IMR-90 (cell line): ENCODE results near the gene ALDOC. TPM values are rescaled to one million over a fixed set of nuclear protein-coding genes. Genes with fewer than 3 reads are reported as not detected.

Experiments
- ATAC-seq: fragments of 200-7000 bp; cut with Tn5 transposase; 2 replicates; pipeline ENCODE4 v1.9.1; 2020; ENCODE audit warnings: low read depth, mild to moderate bottlenecking, moderate library complexity
- BruUV-seq: library from RNA; stranded (reverse); fragments of 400-500 nt; replicated peaks from 2 replicates; lab custom pipeline; 2021; lab: Mats Ljungman, UMichigan
- CTCF ChIA-PET: fragments of 300-600 bp; formaldehyde crosslinking; extraction: SDS; loops from one replicate; lab custom pipeline; 2021; ENCODE audit warnings: antibody characterized with exemption; lab: Yijun Ruan, JAX
- POLR2A ChIA-PET: fragments of 300-600 bp; sonication (Branson Sonifier 250); formaldehyde crosslinking; loops from one replicate; lab custom pipeline; 2022; ENCODE audit warnings: antibody characterized with exemption; ENCODE audit not compliant: unreplicated experiment; lab: Charles Lee
- DNase-seq: peaks from one replicate; pipeline ENCODE4 v3.0.0; 2013
- H2AFZ ChIP-seq: replicated peaks from 2 replicates; pipeline ENCODE3; 2013; ENCODE audit warnings: low read length, mild to moderate bottlenecking; ENCODE audit not compliant: poor library complexity
- H2AK5ac ChIP-seq: 2 replicates; pipeline ENCODE4 v1.6.1; 2013; ENCODE audit warnings: low read depth, low read length, inconsistent platforms
- H2AK9ac ChIP-seq: replicated peaks from 2 replicates; pipeline ENCODE3; 2013; ENCODE audit warnings: mild to moderate bottlenecking, low read depth, low read length, moderate library complexity; ENCODE audit not compliant: poor library complexity
- H2BK120ac ChIP-seq: 2 replicates; pipeline ENCODE4 v1.6.1; 2013; ENCODE audit warnings: low read depth, low read length, inconsistent platforms
- H2BK15ac ChIP-seq: 3 replicates; pipeline ENCODE4 v1.6.1; 2013; ENCODE audit warnings: low read depth, low read length, inconsistent platforms
- H2BK20ac ChIP-seq: 2 replicates; pipeline ENCODE4 v1.6.1; 2013; ENCODE audit warnings: low read depth, mild to moderate bottlenecking, inconsistent platforms, low read length, moderate library complexity
- H2BK5ac ChIP-seq: 2 replicates; pipeline ENCODE4 v1.6.1; 2013; ENCODE audit warnings: mild to moderate bottlenecking, low read depth, low read length, inconsistent platforms; ENCODE audit not compliant: poor library complexity, severe bottlenecking
- H3K14ac ChIP-seq: replicated peaks from 2 replicates; pipeline ENCODE4 v1.6.1; 2013; ENCODE audit warnings: low read depth, low read length, inconsistent platforms
- H3K18ac ChIP-seq: 2 replicates; pipeline ENCODE4 v1.6.1; 2013; ENCODE audit warnings: low read depth, low read length, control low read depth
- H3K23ac ChIP-seq: 2 replicates; pipeline ENCODE4 v1.6.1; 2013; ENCODE audit warnings: low read depth, low read length, inconsistent platforms
- H3K27ac ChIP-seq: 2 replicates; pipeline ENCODE4 v1.5.1; 2013; ENCODE audit warnings: mild to moderate bottlenecking, control low read depth, low read length; ENCODE audit not compliant: insufficient read depth
- H3K27me3 ChIP-seq: 2 replicates; pipeline ENCODE4 v1.6.1; 2013; ENCODE audit warnings: low read length; ENCODE audit not compliant: control insufficient read depth, insufficient read depth
- H3K36me3 ChIP-seq: 2 replicates; pipeline ENCODE4 v1.6.1; 2013; ENCODE audit warnings: low read length, mixed read lengths; ENCODE audit not compliant: control insufficient read depth, insufficient read depth
- H3K4ac ChIP-seq: 2 replicates; pipeline ENCODE4 v1.6.1; 2013; ENCODE audit warnings: low read depth, low read length, inconsistent platforms
- H3K4me1 ChIP-seq: 2 replicates; pipeline ENCODE4 v1.6.1; 2013; ENCODE audit warnings: low read length, mixed read lengths; ENCODE audit not compliant: control insufficient read depth, insufficient read depth
- H3K4me2 ChIP-seq: 2 replicates; pipeline ENCODE4 v1.6.1; 2013; ENCODE audit warnings: low read depth, mild to moderate bottlenecking, control low read depth, low read length, moderate library complexity
- H3K4me3 ChIP-seq: 2 replicates; pipeline ENCODE4 v1.5.1; 2013; ENCODE audit warnings: low read depth, mild to moderate bottlenecking, control low read depth, low read length, moderate library complexity; ENCODE audit not compliant: insufficient read depth
- H3K56ac ChIP-seq: 2 replicates; pipeline ENCODE4 v1.6.1; 2013; ENCODE audit warnings: low read length, inconsistent platforms; ENCODE audit not compliant: insufficient read depth; ENCODE audit errors: extremely low read depth
- H3K79me1 ChIP-seq, 2 experiments: 2 replicates each; pipeline ENCODE4 v1.6.1; 2013; ENCODE audit warnings: low read length in 2 of 2, inconsistent platforms in 1 of 2, low read depth in 1 of 2
- H3K9ac ChIP-seq: 2 replicates; pipeline ENCODE4 v1.6.1; 2013; ENCODE audit warnings: low read depth, low read length, control low read depth
- H3K9me1 ChIP-seq: 2 replicates; pipeline ENCODE4 v1.6.1; 2013; ENCODE audit warnings: low read length, inconsistent platforms; ENCODE audit not compliant: insufficient read depth
- H3K9me3 ChIP-seq: 2 replicates; pipeline ENCODE4 v1.6.1; 2013; ENCODE audit warnings: low read length; ENCODE audit not compliant: control insufficient read depth, insufficient read depth
- H4K20me1 ChIP-seq: 2 replicates; pipeline ENCODE4 v1.6.1; 2013; ENCODE audit warnings: low read length, inconsistent platforms; ENCODE audit not compliant: insufficient read depth
- H4K5ac ChIP-seq: 2 replicates; pipeline ENCODE4 v1.6.1; 2013; ENCODE audit warnings: mild to moderate bottlenecking, low read depth, low read length, control low read depth
- H4K8ac ChIP-seq, 2 experiments: 2 replicates each; pipeline ENCODE4 v1.6.1; 2013; ENCODE audit warnings: low read depth in 2 of 2, low read length in 2 of 2, control low read depth in 1 of 2, inconsistent platforms in 1 of 2
- H4K91ac ChIP-seq: 2 replicates; pipeline ENCODE4 v1.6.1; 2013; ENCODE audit warnings: low read depth, low read length, inconsistent platforms; ENCODE audit not compliant: insufficient read depth
- ELK1 ChIP-seq: fragments of 150-350 bp; IDR thresholded peaks from 2 replicates; pipeline ENCODE4 v1.6.1; 2016; ENCODE audit warnings: low read depth, mild to moderate bottlenecking, low read length, moderate library complexity, borderline replicate concordance
- RAD21 ChIP-seq: IDR thresholded peaks from 2 replicates; pipeline ENCODE4 v1.6.1; 2012; ENCODE audit warnings: low read length, improper control_type of control experiment
- RFX5 ChIP-seq: IDR thresholded peaks from 2 replicates; pipeline ENCODE4 v1.8.0; 2012; ENCODE audit warnings: low read depth, mild to moderate bottlenecking, low read length, moderate library complexity
- WGBS, 2 experiments: methylation state at CpG; one replicate each; pipeline versions ENCODE4 v1.1.5 to v1.1.7; 2013; ENCODE audit warnings: missing lambda C conversion rate in 2 of 2; ENCODE audit not compliant: insufficient read length in 1 of 2; ENCODE audit errors: extremely low coverage in 2 of 2; 5-methylcytosine and 5-hydroxymethylcytosine counted together
- dilution Hi-C: fragments of 300-500 bp; cut with HindIII; formaldehyde crosslinking; loops from one replicate; pipeline ENCODE4 v1.14.3; 2018; ENCODE audit warnings: low sequenced_read_pairs; ENCODE audit not compliant: unreplicated experiment
- in situ Hi-C: fragments of 300-500 bp; cut with MboI; formaldehyde crosslinking; loops from 3 replicates; pipeline ENCODE4 v1.14.3; 2019; ENCODE audit warnings: low sequenced_read_pairs, inconsistent platforms, mixed read lengths
- intact Hi-C: fragments of 100-400 bp; cut with micrococcal nuclease; formaldehyde crosslinking; loops from 2 replicates; pipeline ENCODE4 v1.10.0; 2022
- polyA plus RNA-seq, 3 experiments: library from polyadenylated mRNA; depleted of rRNA; stranded (reverse); fragments of >200 nt; gene quantifications; 2 replicates each; pipeline ENCODE4 v1.2.3, GENCODE V29; 2012; ENCODE audit warnings: low replicate concordance in 1 of 3
- total RNA-seq: library from RNA; depleted of rRNA; stranded (reverse); fragments of >200 nt; gene quantifications from 2 replicates; pipeline ENCODE4 v1.2.3, GENCODE V29; 2012

The ALDOC gene
- total and polyA plus RNA-seq, 2 of the 4 experiments (the other 2 are of a cell fraction): 47.0 to 69.7 TPM

- H3K4me1 ChIP-seq: peaks cover 6% of the 10 kb centered on the region
- H2AK9ac ChIP-seq: no peak overlapping the region
- no peak overlapping the region for H3K4me2 ChIP-seq
- H3K27ac ChIP-seq: no peak overlapping the region
- peaks cover 13% of the 10 kb centered on the region for H4K20me1 ChIP-seq
- in situ Hi-C loops (no loop called here), intact Hi-C loops (no loop called here), dilution Hi-C loops (no loop called here)
- no peak overlapping the region for H2BK20ac ChIP-seq
- no peak overlapping the region for H2AFZ ChIP-seq
- no TSS peak for BruUV-seq
- no peak overlapping the region for H4K8ac ChIP-seq
- H3K9ac ChIP-seq: no peak overlapping the region
- POLR2A ChIA-PET: no interaction called here
- no peaks in the 10 kb centered on the region for H3K27me3 ChIP-seq
- no peak overlapping the region for H2AK5ac ChIP-seq
- peaks cover 10% of the 10 kb centered on the region; the same call in 1 of the 2 replicates for H3K9me1 ChIP-seq
- no peak overlapping the region for H2BK120ac ChIP-seq
- no peak overlapping the region for H3K23ac ChIP-seq
- peaks cover 37% of the 10 kb centered on the region for H3K36me3 ChIP-seq
- no peak overlapping the region for H3K14ac ChIP-seq
- H4K91ac ChIP-seq: no peak overlapping the region
- H3K79me1 ChIP-seq: peaks cover 11 to 22% of the 10 kb centered on the region in 2 experiments
- ATAC-seq: no peak
- CTCF ChIA-PET: no interaction called here
- no peak overlapping the region for H2BK15ac ChIP-seq
- H3K9me3 ChIP-seq: no peaks in the 10 kb centered on the region
- no CpG with 5 or more reads among the region's 3 CpGs for WGBS, 2 experiments
- H3K4me3 ChIP-seq: no peak overlapping the region
- H4K5ac ChIP-seq: no peak overlapping the region
- no peak overlapping the region for H3K56ac ChIP-seq
- TF ChIP-seq RFX5 (no peak), RAD21 (no peak), ELK1 (no peak)
- no peak for DNase-seq
- H2BK5ac ChIP-seq: no peak overlapping the region
- no peak overlapping the region for H3K18ac ChIP-seq
- no peak overlapping the region for H3K4ac ChIP-seq
Measured at GRCh38 chr17:28555022-28555421, 21.7 kb downstream of the ALDOC start.
